GM12878 (cell line): ENCODE results near the gene PSMB9. TPM values are rescaled to one million over a fixed set of nuclear protein-coding genes. Genes with fewer than 3 reads are reported as not detected.
A peak's percentile ranks its signal among the peaks of the same experiment; 100 is the strongest.

Experiments used
- ATF3 ChIP-seq: IDR thresholded peaks from 2 replicates; pipeline ENCODE4 v1.6.1; 2011; ENCODE audit warnings: low read depth, mild to moderate bottlenecking, low read length, moderate library complexity, borderline replicate concordance; ENCODE audit errors: extremely low read depth
- BHLHE40 ChIP-seq, 2 experiments: fragments of 450-650 bp in 1 of 2; IDR thresholded peaks; 2 replicates each; pipeline ENCODE4 v1.6.1; 2011 to 2017; ENCODE audit warnings: low read depth in 2 of 2, borderline replicate concordance in 1 of 2, improper control_type of control experiment in 1 of 2, low read length in 1 of 2, mild to moderate bottlenecking in 1 of 2
- BRCA1 ChIP-seq: IDR thresholded peaks from 2 replicates; pipeline ENCODE4 v1.6.1; 2011; ENCODE audit warnings: low read depth, low read length, improper control_type of control experiment
- CBFB ChIP-seq: IDR thresholded peaks from 2 replicates; pipeline ENCODE4 v1.6.1; 2016; ENCODE audit warnings: antibody characterized with exemption, low read depth
- E4F1 ChIP-seq: fragments of 450-650 bp; IDR thresholded peaks from 2 replicates; pipeline ENCODE4 v1.6.1; 2018; ENCODE audit warnings: borderline replicate concordance, mild to moderate bottlenecking; ENCODE audit not compliant: partially characterized antibody
- HDGF ChIP-seq: fragments of 450-650 bp; IDR thresholded peaks from 2 replicates; pipeline ENCODE4 v1.6.1; 2016; ENCODE audit warnings: antibody characterized with exemption
- IKZF2 ChIP-seq, 2 experiments: fragments of 450-650 bp; IDR thresholded peaks; 2 replicates each; pipeline ENCODE4 v1.6.1; 2017; ENCODE audit warnings: mild to moderate bottlenecking in 2 of 2, moderate library complexity in 2 of 2
- JUNB ChIP-seq: IDR thresholded peaks from 2 replicates; pipeline ENCODE4 v1.6.1; 2016; ENCODE audit warnings: antibody characterized with exemption, mild to moderate bottlenecking
- MEF2A ChIP-seq: IDR thresholded peaks from 2 replicates; pipeline ENCODE4 v1.6.1; 2011; ENCODE audit warnings: low read depth, mild to moderate bottlenecking, low read length, moderate library complexity; ENCODE audit not compliant: insufficient read depth
- MLLT1 ChIP-seq: fragments of 450-650 bp; IDR thresholded peaks from 2 replicates; pipeline ENCODE4 v1.6.1; 2016; ENCODE audit warnings: mild to moderate bottlenecking
- MTA2 ChIP-seq: fragments of 450-650 bp; IDR thresholded peaks from 2 replicates; pipeline ENCODE4 v1.6.1; 2016; ENCODE audit warnings: low read depth, mild to moderate bottlenecking, moderate library complexity
- NBN ChIP-seq: fragments of 450-650 bp; IDR thresholded peaks from 2 replicates; pipeline ENCODE4 v1.6.1; 2016
- NFIC ChIP-seq: IDR thresholded peaks from 2 replicates; pipeline ENCODE4 v1.6.1; 2012; ENCODE audit warnings: low read depth, mild to moderate bottlenecking, inconsistent platforms, low read length, moderate library complexity
- NR2F1 ChIP-seq: fragments of 450-650 bp; conservative IDR thresholded peaks from 2 replicates; pipeline ENCODE4 v1.6.1; 2017; ENCODE audit warnings: mild to moderate bottlenecking
- NRF1 ChIP-seq: conservative IDR thresholded peaks from 2 replicates; pipeline ENCODE4 v1.6.1; 2011; ENCODE audit warnings: mild to moderate bottlenecking, low read depth, low read length, improper control_type of control experiment
- POLR2AphosphoS2 ChIP-seq: IDR thresholded peaks from 2 replicates; pipeline ENCODE4 v1.6.1; 2011; ENCODE audit warnings: low read depth, mild to moderate bottlenecking, low read length, improper control_type of control experiment, moderate library complexity
- RFX5 ChIP-seq: IDR thresholded peaks from 2 replicates; pipeline ENCODE4 v1.6.1; 2011; ENCODE audit warnings: low read depth, low read length, improper control_type of control experiment
- SUZ12 ChIP-seq: fragments of 200-600 bp; sonication (generic); IDR thresholded peaks from one replicate; pipeline ENCODE4 v1.6.1; 2018; ENCODE audit warnings: antibody characterized with exemption, mild to moderate bottlenecking; ENCODE audit not compliant: unreplicated experiment
- TBL1XR1 ChIP-seq: IDR thresholded peaks from 2 replicates; pipeline ENCODE4 v1.6.1; 2012; ENCODE audit warnings: low read depth, low read length, improper control_type of control experiment
- TCF12 ChIP-seq: IDR thresholded peaks from 2 replicates; pipeline ENCODE4 v1.6.1; 2011; ENCODE audit warnings: low read depth, mild to moderate bottlenecking, low read length
- ZBTB11 ChIP-seq: fragments of 450-650 bp; formaldehyde crosslinking; IDR thresholded peaks from 2 replicates; pipeline ENCODE4 v1.5.0; 2022; ENCODE audit warnings: mild to moderate bottlenecking, missing genetic modification characterization
- ZNF207 ChIP-seq: fragments of 450-650 bp; IDR thresholded peaks from 2 replicates; pipeline ENCODE4 v1.6.1; 2014; ENCODE audit warnings: antibody characterized with exemption, mild to moderate bottlenecking, borderline replicate concordance
- ZNF622 ChIP-seq: fragments of 450-650 bp; IDR thresholded peaks from 2 replicates; pipeline ENCODE4 v1.6.1; 2017; ENCODE audit warnings: mild to moderate bottlenecking, inconsistent platforms
- polyA plus RNA-seq, 11 experiments: library from polyadenylated mRNA; depleted of rRNA in 4 of 11; unstranded in 6 of 11; stranded (reverse) in 5 of 11; fragments of >200 nt; fragmentation: Nextera tagmentation in 4 of 11; fragmentation: Illumina TruSeq in 1 of 11; extraction: Ambion mirVana in 4 of 11; extraction: Trizol in 1 of 11; gene quantifications; 1 replicate in 1 of 11; 2 replicates in 10 of 11; pipeline versions ENCODE4 v1.2.1 to v1.2.3, GENCODE V29; 2011 to 2016; ENCODE audit warnings: inconsistent platforms in 2 of 11, missing spikeins in 2 of 11, low read depth in 1 of 11
- total RNA-seq, 4 experiments: library from RNA; depleted of rRNA in 3 of 4; stranded (reverse); fragments of >200 nt in 3 of 4; fragmentation: Illumina TruSeq in 1 of 4; extraction: Trizol in 1 of 4; gene quantifications; 2 replicates each; pipeline versions ENCODE4 v1.2.1 to v1.2.3, GENCODE V29; 2013 to 2021

PSMB9 gene
- total and polyA plus RNA-seq, 10 of the 15 experiments (the other 5 are each of a cell fraction or from before 2014, with no cell fraction given), result 167 to 517 (median 275) TPM

- TF ChIP-seq POLR2AphosphoS2, result peak; percentile 64
- peak; percentile 25; the same call in 1 of the 2 replicates for TF ChIP-seq MTA2
- TF ChIP-seq ZBTB11 (CRISPR knock-in tag), result no peak
- peak; percentile 90 for TF ChIP-seq IKZF2 (IDR thresholded peaks at IDR 0.05)
- no peak for TF ChIP-seq BRCA1
- peak; percentile 12; the same call in 1 of the 2 replicates for TF ChIP-seq HDGF
- 0 out of 2 replicates have a peak, but pooled peaks have one; percentile 8 for TF ChIP-seq TCF12
- TF ChIP-seq ATF3, result no peak
- no peak for TF ChIP-seq E4F1
- 0 out of 2 replicates have a peak, but pooled peaks have one; percentile 67 for TF ChIP-seq MLLT1
- peak; percentile 44; the same call in 1 of the 2 replicates for TF ChIP-seq MEF2A
- peak; percentile 97 for TF ChIP-seq NBN
- no peak for TF ChIP-seq NR2F1
- TF ChIP-seq NRF1, result 0 out of 2 replicates have a peak, but pooled peaks have one; percentile 12
- peak; percentile 12; the same call in 1 of the 2 replicates for TF ChIP-seq ZNF207
- peak; percentile 40; the same call in 1 of the 2 replicates for TF ChIP-seq CBFB
- TF ChIP-seq JUNB, result no peak
- TF ChIP-seq SUZ12, result no peak
- peak; percentile 50; the same call in 1 of the 2 replicates for TF ChIP-seq NFIC
- TF ChIP-seq BHLHE40 (IDR thresholded peaks at IDR 0.05; ENCODE audit: borderline replicate concordance in 1 of 2, low read depth in 2 of 2, low read length in 1 of 2), result peak; percentile 77 to 82
- peak; percentile 38 for TF ChIP-seq TBL1XR1
- TF ChIP-seq RFX5, result peak; percentile 100
- no peak for TF ChIP-seq ZNF622
These were observed at the start of gene PSMB9, which contains the start of gene TAP1 (continued) for GRCh38 chr6:32853541-32854375.
